Dendritic cell treated with granulocyte-macrophage colony-stimulating factor and Interleukin-4, amounts not matched to agents 40 ng/mL and 50 ng/mL, for 4 days (primary cell): ENCODE results near the gene PCDHGA4.

Experiments
- H3K27ac Mint-ChIP-seq: one replicate; pipeline ENCODE4 v1.8.0; 2022; ENCODE audit warnings: mild to moderate bottlenecking, mixed read lengths
- H3K27me3 Mint-ChIP-seq: one replicate; pipeline ENCODE4 v1.8.0; 2022; ENCODE audit warnings: mild to moderate bottlenecking, mixed read lengths
- H3K36me3 Mint-ChIP-seq: one replicate; pipeline ENCODE4 v1.8.0; 2022; ENCODE audit warnings: low read depth, mixed read lengths
- H3K4me1 Mint-ChIP-seq: one replicate; pipeline ENCODE4 v1.8.0; 2022; ENCODE audit warnings: low read depth, mixed read lengths
- H3K4me3 Mint-ChIP-seq: one replicate; pipeline ENCODE4 v1.8.0; 2022; ENCODE audit warnings: mild to moderate bottlenecking, moderate library complexity, mixed read lengths
- H3K9me3 Mint-ChIP-seq: one replicate; pipeline ENCODE4 v1.8.0; 2022; ENCODE audit warnings: mixed read lengths
- intact Hi-C: fragments of 100-400 bp; cut with micrococcal nuclease; formaldehyde crosslinking; loops from one replicate; pipeline ENCODE4 v1.15.0; 2022

Gene PCDHGA4

GRCh38 chr5:141403387-141403786 lies 48.6 kb downstream of the PCDHGA4 start:
- H3K27me3 Mint-ChIP-seq, result peaks cover 80% of the 10 kb centered on the region
- H3K4me3 Mint-ChIP-seq, result no peak overlapping the region

More at GRCh38 chr5:141403387-141403786, 48.6 kb downstream of the PCDHGA4 start:
- Mint-ChIP-seq H3K4me1 (peaks cover 5% of the 10 kb centered on the region), H3K36me3 (no peaks in the 10 kb centered on the region), H3K9me3 (peaks cover 44% of the 10 kb centered on the region), H3K27ac (no peak overlapping the region)
- intact Hi-C loops, result no loop called here
